ENCODE data around the gene CAPNS2.

DNA sequence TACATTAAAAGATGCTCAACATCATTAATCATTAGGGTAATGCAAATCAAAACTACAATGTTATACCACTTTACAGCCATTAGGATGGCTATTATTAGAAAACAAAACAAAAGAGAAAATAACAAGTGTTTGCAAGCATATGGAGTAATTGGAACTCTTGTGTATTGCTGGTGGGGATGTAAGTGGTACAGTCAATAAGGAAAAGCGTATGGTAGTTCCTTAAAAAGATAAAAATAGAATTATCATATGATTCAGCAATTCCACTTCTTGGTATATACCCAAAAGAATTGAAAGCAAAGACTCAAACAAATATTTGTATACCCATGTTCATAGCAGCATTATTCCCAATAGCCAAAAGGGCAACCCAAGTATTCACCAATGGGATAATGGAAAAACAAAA is 1.4 kb upstream of the CAPNS2 start:
- TF ChIP-seq, protein P1, sequence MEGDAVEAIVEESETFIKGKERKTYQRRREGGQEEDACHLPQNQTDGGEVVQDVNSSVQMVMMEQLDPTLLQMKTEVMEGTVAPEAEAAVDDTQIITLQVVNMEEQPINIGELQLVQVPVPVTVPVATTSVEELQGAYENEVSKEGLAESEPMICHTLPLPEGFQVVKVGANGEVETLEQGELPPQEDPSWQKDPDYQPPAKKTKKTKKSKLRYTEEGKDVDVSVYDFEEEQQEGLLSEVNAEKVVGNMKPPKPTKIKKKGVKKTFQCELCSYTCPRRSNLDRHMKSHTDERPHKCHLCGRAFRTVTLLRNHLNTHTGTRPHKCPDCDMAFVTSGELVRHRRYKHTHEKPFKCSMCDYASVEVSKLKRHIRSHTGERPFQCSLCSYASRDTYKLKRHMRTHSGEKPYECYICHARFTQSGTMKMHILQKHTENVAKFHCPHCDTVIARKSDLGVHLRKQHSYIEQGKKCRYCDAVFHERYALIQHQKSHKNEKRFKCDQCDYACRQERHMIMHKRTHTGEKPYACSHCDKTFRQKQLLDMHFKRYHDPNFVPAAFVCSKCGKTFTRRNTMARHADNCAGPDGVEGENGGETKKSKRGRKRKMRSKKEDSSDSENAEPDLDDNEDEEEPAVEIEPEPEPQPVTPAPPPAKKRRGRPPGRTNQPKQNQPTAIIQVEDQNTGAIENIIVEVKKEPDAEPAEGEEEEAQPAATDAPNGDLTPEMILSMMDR (IDR thresholded peaks at IDR 0.05) = no peak
- TF ChIP-seq NFATC4 (CRISPR knock-in tag; IDR thresholded peaks at IDR 0.05) (no peak), RELA (CRISPR knock-in tag; IDR thresholded peaks at IDR 0.05; ENCODE audit: borderline replicate concordance) (no peak), CREB1 (CRISPR knock-in tag; IDR thresholded peaks at IDR 0.05) (no peak), HMGA2 (CRISPR knock-in tag; IDR thresholded peaks at IDR 0.05) (no peak), TCF7 (CRISPR knock-in tag; IDR thresholded peaks at IDR 0.05; ENCODE audit: low read depth) (no peak), FOXP4 (CRISPR knock-in tag; IDR thresholded peaks at IDR 0.05) (no peak), ATF2 (CRISPR knock-in tag; IDR thresholded peaks at IDR 0.05; ENCODE audit: borderline replicate concordance, low read depth) (no peak), ZNF121 (CRISPR knock-in tag; IDR thresholded peaks at IDR 0.05) (no peak), ZNF138 (CRISPR knock-in tag; conservative IDR thresholded peaks at IDR 0.05) (no peak)
- TF ChIP-seq, protein P2, sequence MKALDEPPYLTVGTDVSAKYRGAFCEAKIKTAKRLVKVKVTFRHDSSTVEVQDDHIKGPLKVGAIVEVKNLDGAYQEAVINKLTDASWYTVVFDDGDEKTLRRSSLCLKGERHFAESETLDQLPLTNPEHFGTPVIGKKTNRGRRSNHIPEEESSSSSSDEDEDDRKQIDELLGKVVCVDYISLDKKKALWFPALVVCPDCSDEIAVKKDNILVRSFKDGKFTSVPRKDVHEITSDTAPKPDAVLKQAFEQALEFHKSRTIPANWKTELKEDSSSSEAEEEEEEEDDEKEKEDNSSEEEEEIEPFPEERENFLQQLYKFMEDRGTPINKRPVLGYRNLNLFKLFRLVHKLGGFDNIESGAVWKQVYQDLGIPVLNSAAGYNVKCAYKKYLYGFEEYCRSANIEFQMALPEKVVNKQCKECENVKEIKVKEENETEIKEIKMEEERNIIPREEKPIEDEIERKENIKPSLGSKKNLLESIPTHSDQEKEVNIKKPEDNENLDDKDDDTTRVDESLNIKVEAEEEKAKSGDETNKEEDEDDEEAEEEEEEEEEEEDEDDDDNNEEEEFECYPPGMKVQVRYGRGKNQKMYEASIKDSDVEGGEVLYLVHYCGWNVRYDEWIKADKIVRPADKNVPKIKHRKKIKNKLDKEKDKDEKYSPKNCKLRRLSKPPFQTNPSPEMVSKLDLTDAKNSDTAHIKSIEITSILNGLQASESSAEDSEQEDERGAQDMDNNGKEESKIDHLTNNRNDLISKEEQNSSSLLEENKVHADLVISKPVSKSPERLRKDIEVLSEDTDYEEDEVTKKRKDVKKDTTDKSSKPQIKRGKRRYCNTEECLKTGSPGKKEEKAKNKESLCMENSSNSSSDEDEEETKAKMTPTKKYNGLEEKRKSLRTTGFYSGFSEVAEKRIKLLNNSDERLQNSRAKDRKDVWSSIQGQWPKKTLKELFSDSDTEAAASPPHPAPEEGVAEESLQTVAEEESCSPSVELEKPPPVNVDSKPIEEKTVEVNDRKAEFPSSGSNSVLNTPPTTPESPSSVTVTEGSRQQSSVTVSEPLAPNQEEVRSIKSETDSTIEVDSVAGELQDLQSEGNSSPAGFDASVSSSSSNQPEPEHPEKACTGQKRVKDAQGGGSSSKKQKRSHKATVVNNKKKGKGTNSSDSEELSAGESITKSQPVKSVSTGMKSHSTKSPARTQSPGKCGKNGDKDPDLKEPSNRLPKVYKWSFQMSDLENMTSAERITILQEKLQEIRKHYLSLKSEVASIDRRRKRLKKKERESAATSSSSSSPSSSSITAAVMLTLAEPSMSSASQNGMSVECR (CRISPR knock-in tag; IDR thresholded peaks at IDR 0.05; ENCODE audit: borderline replicate concordance) = no peak

Measured in WTC11 (cell line).